ENCODE results near the gene ELK4. TPM values are rescaled to one million over a fixed set of nuclear protein-coding genes. Genes with fewer than 3 reads are reported as not detected.

The ELK4 gene, protein sequence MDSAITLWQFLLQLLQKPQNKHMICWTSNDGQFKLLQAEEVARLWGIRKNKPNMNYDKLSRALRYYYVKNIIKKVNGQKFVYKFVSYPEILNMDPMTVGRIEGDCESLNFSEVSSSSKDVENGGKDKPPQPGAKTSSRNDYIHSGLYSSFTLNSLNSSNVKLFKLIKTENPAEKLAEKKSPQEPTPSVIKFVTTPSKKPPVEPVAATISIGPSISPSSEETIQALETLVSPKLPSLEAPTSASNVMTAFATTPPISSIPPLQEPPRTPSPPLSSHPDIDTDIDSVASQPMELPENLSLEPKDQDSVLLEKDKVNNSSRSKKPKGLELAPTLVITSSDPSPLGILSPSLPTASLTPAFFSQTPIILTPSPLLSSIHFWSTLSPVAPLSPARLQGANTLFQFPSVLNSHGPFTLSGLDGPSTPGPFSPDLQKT
- total RNA-seq (2022; extraction: Qiagen RNA extraction; ENCODE audit: low read depth) = 4.1 to 8.0 TPM (median 6.8 TPM) in 5 replicates

DNA sequence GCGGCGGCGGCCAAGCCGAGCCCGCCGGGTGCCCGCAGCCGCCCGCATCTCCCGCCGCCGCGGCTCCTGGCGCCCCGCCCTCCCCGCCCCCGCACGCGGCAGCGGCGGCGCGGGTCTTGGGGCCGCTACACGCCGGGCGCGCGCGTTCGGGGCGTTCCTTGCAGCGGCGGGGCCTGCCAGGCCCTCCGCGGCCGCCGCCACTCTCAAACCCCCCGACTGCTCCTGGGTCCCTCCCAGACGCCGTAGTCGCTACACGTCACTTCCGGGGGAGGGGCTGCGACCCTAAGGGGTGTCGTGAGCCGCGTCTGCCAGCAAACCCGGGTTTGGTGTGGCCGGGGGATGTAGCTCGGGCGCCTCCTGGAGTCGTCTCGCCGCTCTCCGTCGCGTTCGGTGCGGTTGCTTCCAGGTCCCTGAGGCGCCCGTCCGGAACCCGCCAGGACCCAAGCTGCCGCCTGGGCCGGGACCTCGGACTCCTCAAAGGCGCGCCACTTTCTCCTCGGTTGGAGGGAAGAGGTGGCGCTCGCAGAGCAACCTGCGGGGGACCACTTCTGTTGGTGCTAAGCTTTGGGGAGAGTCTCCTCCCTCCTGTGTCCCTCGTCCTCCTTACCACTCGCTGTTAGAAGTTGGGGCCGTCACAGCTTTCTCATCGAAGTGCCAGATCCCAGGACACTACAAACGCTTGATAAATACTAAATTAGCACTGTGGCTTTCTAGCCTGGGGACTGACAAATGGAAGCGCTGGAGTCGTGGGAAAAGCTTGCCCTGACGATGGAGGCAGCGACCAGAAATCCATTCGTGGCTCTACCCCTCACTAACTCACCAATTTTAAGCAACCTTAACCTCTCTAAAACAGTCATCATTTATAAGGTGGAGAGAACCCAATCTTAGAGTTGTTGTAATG is at the start of gene ELK4:
Gene ELK4, minus strand, starts transcription at position 244 of the 901 bp plus-strand sequence. CDS start 8,129 bp downstream, outside the sequence.

DNA sequence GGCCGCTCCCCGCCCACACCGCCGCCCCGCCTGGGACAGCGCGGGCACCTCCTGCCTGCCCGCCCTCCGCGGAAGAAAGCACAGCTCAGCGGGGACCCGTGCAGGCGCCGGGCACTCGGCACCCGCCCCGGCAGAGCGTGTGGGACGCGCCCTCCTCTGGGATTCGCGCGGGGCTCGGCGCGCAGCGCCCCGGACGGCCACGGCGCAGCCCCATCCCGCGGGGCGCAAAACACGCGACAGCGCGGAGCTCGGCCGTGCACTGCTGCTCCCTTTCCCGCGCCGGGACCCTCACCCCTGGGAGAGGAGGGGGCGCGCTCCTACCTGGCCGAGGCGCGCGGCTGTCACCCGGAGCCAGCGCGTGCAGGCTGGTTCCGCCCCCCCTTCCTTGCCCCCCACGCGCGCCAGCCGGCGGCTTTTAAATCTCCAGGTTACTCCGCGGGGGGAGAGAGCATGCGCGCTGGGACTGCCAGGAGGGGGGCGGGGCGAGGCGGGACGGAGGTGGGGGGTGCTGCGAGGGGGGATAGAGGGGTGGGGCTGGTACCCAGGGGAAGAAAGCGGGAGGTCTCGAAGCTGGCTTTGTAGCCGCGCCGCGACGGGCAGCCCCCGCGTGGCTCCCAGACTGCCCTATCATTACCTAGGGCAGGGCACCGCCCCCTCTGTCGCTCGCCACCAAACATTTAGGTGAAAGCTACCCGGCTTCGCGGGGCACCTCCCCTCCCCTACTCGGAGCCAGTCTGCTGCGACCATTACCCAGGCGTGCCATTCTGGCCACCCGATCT is 48.5 kb upstream of the ELK4 start, which contains the start of gene SLC45A3:
Gene SLC45A3, minus strand, starts transcription at position 437 of the 779 bp plus-strand sequence. CDS start 15,853 bp downstream, outside the sequence.

Other genes with a start within 250 kb of the ELK4 start
- gene LEMD1, start 210.0 kb downstream of the ELK4 start, total RNA-seq (2022; extraction: Qiagen RNA extraction; ENCODE audit: low read depth) = not detected in 5 replicates
- gene BLACAT1, start 176.0 kb downstream of the ELK4 start, total RNA-seq (2022; extraction: Qiagen RNA extraction; ENCODE audit: low read depth) = not detected in 5 replicates
- 1.0 to 1.4 TPM (median 1.2 TPM) in 5 replicates for gene CDK18, start 127.3 kb downstream of the ELK4 start, total RNA-seq (2022; extraction: Qiagen RNA extraction; ENCODE audit: low read depth)
- gene SLC45A3, start 48.5 kb upstream of the ELK4 start, total RNA-seq (2022; extraction: Qiagen RNA extraction; ENCODE audit: low read depth) = 3.8 to 6.7 TPM (median 6.2 TPM) in 5 replicates
- 98.8 to 189 TPM (median 119 TPM) in 5 replicates for gene NUCKS1, start 118.2 kb upstream of the ELK4 start, total RNA-seq (2022; extraction: Qiagen RNA extraction; ENCODE audit: low read depth)
- 9.8 to 11.7 TPM (median 10.6 TPM) in 5 replicates for gene RAB29, start 143.5 kb upstream of the ELK4 start, total RNA-seq (2022; extraction: Qiagen RNA extraction; ENCODE audit: low read depth)
- gene SLC41A1, start 181.2 kb upstream of the ELK4 start, total RNA-seq (2022; extraction: Qiagen RNA extraction; ENCODE audit: low read depth) = 20.5 to 23.8 TPM (median 23.2 TPM) in 5 replicates
- not detected in 5 replicates for gene PM20D1, start 218.1 kb upstream of the ELK4 start, total RNA-seq (2022; extraction: Qiagen RNA extraction; ENCODE audit: low read depth)

Measured in A549 treated with ZK216348 at 1 μM for 4 hours (cell line).